Thyroid gland (tissue), 4 donors: ENCODE results near the gene THAP12.

Source experiments
- CTCF ChIP-seq, 6 experiments: fragments of 200-600 bp in 3 of 6; fragments of 450-650 bp in 3 of 6; sonication (generic) in 3 of 6; IDR thresholded peaks; one replicate each; pipeline ENCODE4 v1.5.1; 2016 to 2019; ENCODE audit warnings: antibody characterized with exemption in 6 of 6, mild to moderate bottlenecking in 2 of 6, inconsistent platforms in 1 of 6, moderate library complexity in 1 of 6
- POLR2A ChIP-seq, 2 donors: fragments of 450-650 bp; IDR thresholded peaks; one replicate each; pipeline ENCODE4 v1.6.1; 2017; ENCODE audit warnings: antibody characterized with exemption in 2 of 2, mild to moderate bottlenecking in 2 of 2, moderate library complexity in 1 of 2

- no peak for TF ChIP-seq CTCF (IDR thresholded peaks at IDR 0.05)
- no peak for TF ChIP-seq POLR2A (IDR thresholded peaks at IDR 0.05)
Measured at GRCh38 chr11:76321340-76321739, 59.6 kb downstream of the THAP12 start.
